Pancreas (tissue), 10 donors: ENCODE results near the gene PRDM16. TPM values are rescaled to one million over a fixed set of nuclear protein-coding genes. Genes with fewer than 3 reads are reported as not detected.

ENCODE experiments used
- ATAC-seq, 4 donors: fragments of 200-7000 bp; cut with Tn5 transposase; one replicate each; pipeline versions ENCODE4 v1.8.0 to v1.9.1; 2020; ENCODE audit warnings: mild to moderate bottlenecking in 4 of 4, moderate library complexity in 4 of 4
- DNase-seq, 6 donors: peaks; one replicate each; pipeline ENCODE4 v3.0.0-alpha.2; 2020
- FAIRE-seq: peaks from 2 replicates; lab custom pipeline; 2012; peaks lifted over from hg19 to GRCh38; lab: Jason Lieb, UNC
- H3K27ac ChIP-seq, 4 donors: fragments of 200-600 bp; sonication (generic); 1 replicate in 3 of 4; 2 replicates in 1 of 4; pipeline versions ENCODE4 v1.5.0 to v1.8.0; 2020
- H3K27me3 ChIP-seq, 4 donors: fragments of 200-600 bp; one replicate each; pipeline ENCODE4 v1.8.0; 2021
- H3K36me3 ChIP-seq, 3 donors: fragments of 200-600 bp; sonication (generic) in 1 of 3; one replicate each; pipeline versions ENCODE4 v1.5.0 to v1.8.0; 2020 to 2021
- H3K4me1 ChIP-seq, 3 donors: fragments of 200-600 bp; one replicate each; pipeline ENCODE4 v1.8.0; 2021
- H3K4me3 ChIP-seq, 4 donors: fragments of 200-600 bp; sonication (generic) in 2 of 4; one replicate each; pipeline versions ENCODE4 v1.5.0 to v1.8.0; 2020 to 2021
- H3K9me3 ChIP-seq, 4 donors: fragments of 200-600 bp; one replicate each; pipeline ENCODE4 v1.8.0; 2021
- WGBS, 2 donors: extraction: QIAGEN DNeasy Blood & Tissue Kit; methylation state at CpG; one replicate each; pipeline ENCODE4 v1.1.7; 2013; 5-methylcytosine and 5-hydroxymethylcytosine counted together
- intact Hi-C, 3 donors: fragments of 100-400 bp; cut with DNase I; formaldehyde crosslinking; loops; one replicate each; pipeline versions ENCODE4 v1.11.1 to v1.14.2; 2022
- polyA plus RNA-seq, 2 donors: library from polyadenylated mRNA; stranded (reverse); fragments of 200-250 nt; gene quantifications; one replicate each; pipeline ENCODE4 v1.2.3, GENCODE V29; 2013
- total RNA-seq, 6 donors: library from RNA; stranded (reverse); fragmentation: NEBNext Ultra II Directional in 4 of 6; extraction: Animal tissue kit (Norgen Biotek cat#: 25700) in 4 of 6; gene quantifications; one replicate each; pipeline versions ENCODE4 v1.2.1 to v1.2.4, GENCODE V29; 2021 to 2023
- TF ChIP-seq, protein P1 (sequence below), 4 donors: fragments of 200-600 bp; sonication (generic) in 3 of 4; IDR thresholded peaks; one replicate each; pipeline versions ENCODE4 v1.5.0 to v1.8.0; 2021; ENCODE audit warnings: antibody characterized with exemption in 4 of 4
- donor health status: healthy with polysubstance abuse.
- donor health status: DM: no; HTN: no; CAD: no; lungs with moderate emphysema.
- donor health status: DM: no; HTN: no; CAD: no.
- donor health status: control.
- donor health status: control.
- donor health status: Bipolar disorder and iron deficiency.
- donor health status: DM: yes; HTN: yes; CAD: no.
- donor health status: DM: no; HTN: no; CAD: no.
- donor health status: DM: no; HTN: no; CAD: no.
- donor health status: DM: yes; HTN: yes; CAD: no.

PRDM16 gene
- total and polyA plus RNA-seq, 8 donors: 6.6 to 19.2 (median 14.9) TPM

DNA sequence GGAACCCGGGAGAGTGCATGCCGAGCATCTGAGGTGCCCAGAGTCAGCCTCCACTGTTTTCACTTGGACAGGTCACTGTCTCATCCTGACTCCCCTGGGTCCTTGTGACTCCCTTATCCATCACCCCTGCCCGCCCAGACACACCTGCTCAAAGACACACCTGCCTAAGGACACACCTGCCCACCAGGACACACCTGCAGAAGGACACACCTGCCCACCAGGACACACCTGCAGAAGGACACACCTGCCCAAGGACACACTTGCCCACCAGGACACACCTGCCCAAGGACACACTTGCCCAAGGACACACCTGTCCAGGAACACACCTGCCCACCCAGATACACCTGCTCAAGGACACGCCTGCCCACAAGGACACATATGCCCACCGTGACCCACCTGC, 314.7 kb downstream of the PRDM16 start:
- FAIRE-seq: no peak
- Histone ChIP-seq H3K27me3 (no peaks in the 10 kb centered on the region), H3K36me3 (no peaks in the 10 kb centered on the region), H3K9me3 (no peaks in the 10 kb centered on the region), H3K4me3 (no peak overlapping the region), H3K27ac (no peak overlapping the region), H3K4me1 (no peaks in the 10 kb centered on the region)
- TF ChIP-seq, protein P1, sequence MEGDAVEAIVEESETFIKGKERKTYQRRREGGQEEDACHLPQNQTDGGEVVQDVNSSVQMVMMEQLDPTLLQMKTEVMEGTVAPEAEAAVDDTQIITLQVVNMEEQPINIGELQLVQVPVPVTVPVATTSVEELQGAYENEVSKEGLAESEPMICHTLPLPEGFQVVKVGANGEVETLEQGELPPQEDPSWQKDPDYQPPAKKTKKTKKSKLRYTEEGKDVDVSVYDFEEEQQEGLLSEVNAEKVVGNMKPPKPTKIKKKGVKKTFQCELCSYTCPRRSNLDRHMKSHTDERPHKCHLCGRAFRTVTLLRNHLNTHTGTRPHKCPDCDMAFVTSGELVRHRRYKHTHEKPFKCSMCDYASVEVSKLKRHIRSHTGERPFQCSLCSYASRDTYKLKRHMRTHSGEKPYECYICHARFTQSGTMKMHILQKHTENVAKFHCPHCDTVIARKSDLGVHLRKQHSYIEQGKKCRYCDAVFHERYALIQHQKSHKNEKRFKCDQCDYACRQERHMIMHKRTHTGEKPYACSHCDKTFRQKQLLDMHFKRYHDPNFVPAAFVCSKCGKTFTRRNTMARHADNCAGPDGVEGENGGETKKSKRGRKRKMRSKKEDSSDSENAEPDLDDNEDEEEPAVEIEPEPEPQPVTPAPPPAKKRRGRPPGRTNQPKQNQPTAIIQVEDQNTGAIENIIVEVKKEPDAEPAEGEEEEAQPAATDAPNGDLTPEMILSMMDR (IDR thresholded peaks at IDR 0.05): no peak
- intact Hi-C loops: no loop called here
- DNase-seq: no peak
- no peak for ATAC-seq
- 66 to 75% methylated on average over 5 of the region's 5 CpGs for WGBS, 2 donors

DNA sequence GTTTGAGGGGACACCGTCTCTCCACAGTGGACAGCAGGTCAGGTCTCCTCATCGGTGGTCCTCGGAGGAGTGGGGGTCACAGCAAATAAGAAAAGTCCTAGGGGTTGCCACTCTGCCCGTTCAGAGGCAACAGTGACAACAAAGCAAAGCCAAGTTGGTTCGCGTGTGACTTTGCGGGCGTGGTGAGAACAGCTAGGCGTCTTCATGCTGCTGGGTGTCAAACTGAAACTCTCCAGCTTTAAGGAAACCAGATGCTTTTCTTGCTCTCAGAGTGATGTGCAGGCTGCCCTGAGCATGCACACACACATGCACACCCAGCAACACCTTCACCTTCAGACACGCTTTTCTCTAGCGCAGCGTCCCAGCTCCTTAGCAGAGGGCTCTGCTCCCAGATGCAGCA, 315.4 kb downstream of the PRDM16 start:
- FAIRE-seq (no peak), ATAC-seq (no peak), DNase-seq (no peak)
- TF ChIP-seq, protein P1 (IDR thresholded peaks at IDR 0.05): no peak
- WGBS, 2 donors: 80 to 86% methylated on average over 12 of the region's 12 CpGs
- Histone ChIP-seq H3K9me3 (no peaks in the 10 kb centered on the region), H3K27me3 (no peaks in the 10 kb centered on the region), H3K36me3 (no peaks in the 10 kb centered on the region), H3K4me1 (no peaks in the 10 kb centered on the region), H3K27ac (no peak overlapping the region), H3K4me3 (no peak overlapping the region)
- intact Hi-C loops: no loop called here

DNA sequence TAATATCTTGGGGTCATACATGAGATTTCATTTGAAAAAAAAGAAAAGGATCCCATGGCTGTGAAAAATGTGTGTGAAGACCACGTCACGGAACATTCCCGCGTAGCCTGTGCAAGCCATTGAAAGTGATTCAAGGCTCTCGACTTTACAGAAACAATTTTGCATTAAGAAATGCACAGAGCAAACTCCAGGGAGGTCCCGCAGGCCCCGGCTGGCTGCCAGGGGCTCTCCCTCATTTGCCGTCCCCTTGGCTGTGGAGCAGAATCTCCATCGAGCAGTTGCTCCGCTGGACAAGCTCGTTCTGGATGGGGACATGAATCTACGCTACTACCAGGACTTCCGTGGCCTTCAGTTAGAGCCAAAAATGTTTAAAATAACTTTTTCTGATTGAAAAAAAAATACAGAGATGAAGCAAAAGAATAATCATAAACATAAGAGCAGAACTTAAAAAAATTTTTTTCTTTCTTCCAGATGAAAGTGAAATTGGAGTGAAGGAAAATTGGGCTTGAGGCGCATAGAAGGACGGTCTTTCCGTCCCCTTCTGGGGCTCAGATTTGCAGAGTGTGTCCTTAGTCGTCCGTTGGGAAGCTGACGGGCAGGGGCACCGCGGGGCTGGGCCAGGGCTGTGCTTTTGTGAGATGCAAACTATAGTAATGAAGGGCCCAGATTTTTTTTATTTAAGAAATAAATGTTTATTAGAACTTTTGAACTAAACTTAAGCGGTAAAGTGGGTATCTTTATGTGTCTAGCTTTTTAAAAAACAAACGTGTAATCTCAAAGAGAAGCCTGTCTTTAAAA, 317.4 kb downstream of the PRDM16 start:
- FAIRE-seq (no peak), DNase-seq (no peak), ATAC-seq (no peak)
- WGBS, 2 donors: 87 to 93% methylated on average over 23 of the region's 23 CpGs
- intact Hi-C loops: no loop called here
- Histone ChIP-seq H3K27ac (no peak overlapping the region), H3K4me1 (no peaks in the 10 kb centered on the region), H3K36me3 (no peaks in the 10 kb centered on the region), H3K9me3 (no peaks in the 10 kb centered on the region), H3K4me3 (no peak overlapping the region), H3K27me3 (no peaks in the 10 kb centered on the region)
- TF ChIP-seq, protein P1 (IDR thresholded peaks at IDR 0.05): no peak

DNA sequence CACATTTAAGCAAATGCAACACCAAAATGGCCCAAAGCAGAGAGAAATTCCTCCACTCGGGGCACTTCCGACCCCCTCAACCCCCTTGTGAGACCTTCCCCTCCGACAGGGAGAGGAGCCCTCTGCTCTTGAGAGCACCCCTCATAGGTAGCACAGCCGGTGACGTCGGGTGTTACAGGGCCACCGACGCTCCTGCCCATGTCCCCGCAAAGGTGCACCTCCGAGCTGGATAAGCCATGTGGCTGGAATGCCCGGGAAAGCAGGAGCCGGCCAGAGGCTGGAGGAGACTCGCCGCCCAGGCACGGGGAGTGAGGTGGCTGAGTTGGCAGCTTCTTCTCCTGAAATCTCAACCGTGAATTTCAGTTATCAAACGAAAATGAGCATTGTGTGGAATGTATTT, 318.4 kb downstream of the PRDM16 start:
- Histone ChIP-seq H3K4me3 (no peak overlapping the region), H3K27me3 (no peaks in the 10 kb centered on the region), H3K36me3 (no peaks in the 10 kb centered on the region), H3K4me1 (no peaks in the 10 kb centered on the region), H3K9me3 (no peaks in the 10 kb centered on the region), H3K27ac (no peak overlapping the region)
- 76 to 80% methylated on average over 17 of the region's 17 CpGs for WGBS, 2 donors
- no peak for FAIRE-seq
- no peak for ATAC-seq
- no peak for DNase-seq
- TF ChIP-seq, protein P1 (IDR thresholded peaks at IDR 0.05): no peak
- intact Hi-C loops: no loop called here
